ENCODE measurements around the gene UBE2U. TPM values are rescaled to one million over a fixed set of nuclear protein-coding genes. Genes with fewer than 3 reads are reported as not detected.

The UBE2U gene
- total and polyA plus RNA-seq, 2 of the 8 experiments (the other 6 are each of a cell fraction or from before 2014, with no cell fraction given): not detected

- no peak overlapping the region for H3K4me3 ChIP-seq (ENCODE audit: extremely low read depth in 1 of 4, insufficient read depth in 2 of 4, low read depth in 3 of 4, low read length in 4 of 4)
- H3K4me1 ChIP-seq (replicated peaks in 1 of 4; ENCODE audit: control insufficient read depth in 3 of 4, insufficient read depth in 4 of 4, low read length in 3 of 4): no peaks in the 10 kb centered on the region
- no peak overlapping the region for H2BK15ac ChIP-seq (ENCODE audit: low read length)
- no peak for FAIRE-seq
- H3K9me3 ChIP-seq (ENCODE audit: insufficient read depth in 2 of 2, low read depth in 1 of 2, low read length in 1 of 2): no peaks in the 10 kb centered on the region
- no peak overlapping the region for H3K9ac ChIP-seq (replicated peaks in 1 of 4; ENCODE audit: extremely low read depth in 1 of 4, low read depth in 3 of 4, low read length in 3 of 4)
- no peaks in the 10 kb centered on the region for H3K23me2 ChIP-seq (ENCODE audit: low read depth, low read length)
- no peak overlapping the region for H4K91ac ChIP-seq (replicated peaks; ENCODE audit: insufficient read length, low read length)
- H3K36me3 ChIP-seq (ENCODE audit: control insufficient read depth in 2 of 4, insufficient read depth in 4 of 4, low read length in 3 of 4): no peaks in the 10 kb centered on the region
- no peak overlapping the region for H3K56ac ChIP-seq (replicated peaks; ENCODE audit: insufficient read length, low read depth, low read length)
- H2BK5ac ChIP-seq (ENCODE audit: low read depth, low read length): no peak overlapping the region
- H2BK12ac ChIP-seq (ENCODE audit: low read depth, low read length): no peak overlapping the region
- H2BK120ac ChIP-seq (replicated peaks; ENCODE audit: low read depth, low read length): no peak overlapping the region
- H2BK20ac ChIP-seq (ENCODE audit: low read length): no peak overlapping the region
- H3K79me2 ChIP-seq (ENCODE audit: control insufficient read depth in 1 of 2, insufficient read depth in 2 of 2, low read length in 2 of 2): no peaks in the 10 kb centered on the region
- H2AFZ ChIP-seq (ENCODE audit: low read length): no peak overlapping the region
- no peak overlapping the region for H3K23ac ChIP-seq (ENCODE audit: insufficient read length)
- H3K79me1 ChIP-seq (ENCODE audit: low read depth, low read length): no peaks in the 10 kb centered on the region
- POLR2A ChIA-PET (ENCODE audit: partially characterized antibody): no interaction called here
- no peak for DNase-seq (ENCODE audit: low read depth in 1 of 2, low spot score in 2 of 2)
- H3K27me3 ChIP-seq (replicated peaks in 1 of 4; ENCODE audit: control insufficient read depth in 3 of 4, extremely low read depth in 1 of 4, insufficient read depth in 3 of 4, low read length in 3 of 4): no peaks in the 10 kb centered on the region
- no peak overlapping the region for H4K5ac ChIP-seq (ENCODE audit: insufficient read length, low read depth, low read length)
- no peak overlapping the region for H4K8ac ChIP-seq (ENCODE audit: extremely low read depth, insufficient read depth, low read length)
- H2AK5ac ChIP-seq (ENCODE audit: low read depth, low read length): no peak overlapping the region
- H3K27ac ChIP-seq (ENCODE audit: low read depth, low read length): no peak overlapping the region
- H3K18ac ChIP-seq (ENCODE audit: extremely low read depth, low read length): no peak overlapping the region
- no peaks in the 10 kb centered on the region for H4K20me1 ChIP-seq (replicated peaks in 1 of 2; ENCODE audit: control insufficient read depth in 1 of 2, insufficient read depth in 2 of 2, low read length in 2 of 2)
- H3K14ac ChIP-seq (ENCODE audit: insufficient read length): no peak overlapping the region
- no peak overlapping the region for H3K4ac ChIP-seq (replicated peaks; ENCODE audit: insufficient read length, low read depth, low read length)
- TF ChIP-seq TBP (IDR thresholded peaks at IDR 0.05; ENCODE audit: low read depth, low read length) (no peak), CEBPB (IDR thresholded peaks at IDR 0.05; ENCODE audit: low read depth, low read length) (peak; percentile 49; the same call in 1 of the 2 replicates)
- no peak overlapping the region for H3K4me2 ChIP-seq (ENCODE audit: insufficient read depth in 1 of 2, low read depth in 2 of 2, low read length in 2 of 2)
- CTCF ChIA-PET (ENCODE audit: partially characterized antibody): no interaction called here
These were observed 31.8 kb downstream of the UBE2U start for GRCh38 chr1:64235181-64235580.
